NT2/D1 (cell line): ENCODE measurements around the gene OR6B2.
"Not testable (repeated sequence)": the region's sequence is repeated elsewhere in the genome, so short reads cannot be mapped to it uniquely, and the experiment has no call there.

Experiments used
- DNase-seq: peaks from one replicate; pipeline ENCODE4 v3.0.0-alpha.2; 2011; ENCODE audit warnings: low read depth, low spot score
- H3K27me3 ChIP-seq: 2 replicates; pipeline ENCODE4 v1.6.0; 2011; ENCODE audit warnings: mild to moderate bottlenecking; ENCODE audit not compliant: insufficient read length, insufficient read depth
- H3K36me3 ChIP-seq: 2 replicates; pipeline ENCODE4 v1.6.1; 2011; ENCODE audit warnings: mild to moderate bottlenecking, low read length, mixed read lengths; ENCODE audit not compliant: insufficient read depth, insufficient read length
- H3K4me1 ChIP-seq: 2 replicates; pipeline ENCODE4 v1.5.1; 2011; ENCODE audit not compliant: insufficient read depth, insufficient read length
- H3K4me3 ChIP-seq: 2 replicates; pipeline ENCODE4 v1.5.1; 2011; ENCODE audit warnings: low read depth; ENCODE audit not compliant: insufficient read length
- H3K9ac ChIP-seq: 2 replicates; pipeline ENCODE4 v1.6.0; 2011; ENCODE audit warnings: low read depth; ENCODE audit not compliant: insufficient read length
- H3K9me3 ChIP-seq: 2 replicates; pipeline ENCODE4 v1.5.1; 2011; ENCODE audit warnings: mild to moderate bottlenecking, low read length; ENCODE audit not compliant: insufficient read depth
- SUZ12 ChIP-seq: IDR thresholded peaks from 2 replicates; pipeline ENCODE4 v1.6.1; 2011; ENCODE audit not compliant: insufficient read length, insufficient read depth; ENCODE audit errors: extremely low read depth
- YY1 ChIP-seq: IDR thresholded peaks from 2 replicates; pipeline ENCODE4 v1.6.1; 2011; ENCODE audit not compliant: insufficient read length, insufficient read depth
- ZNF274 ChIP-seq: IDR thresholded peaks from 2 replicates; pipeline ENCODE4 v1.6.1; 2011; ENCODE audit warnings: mild to moderate bottlenecking, low read depth, low read length

OR6B2 gene

DNA sequence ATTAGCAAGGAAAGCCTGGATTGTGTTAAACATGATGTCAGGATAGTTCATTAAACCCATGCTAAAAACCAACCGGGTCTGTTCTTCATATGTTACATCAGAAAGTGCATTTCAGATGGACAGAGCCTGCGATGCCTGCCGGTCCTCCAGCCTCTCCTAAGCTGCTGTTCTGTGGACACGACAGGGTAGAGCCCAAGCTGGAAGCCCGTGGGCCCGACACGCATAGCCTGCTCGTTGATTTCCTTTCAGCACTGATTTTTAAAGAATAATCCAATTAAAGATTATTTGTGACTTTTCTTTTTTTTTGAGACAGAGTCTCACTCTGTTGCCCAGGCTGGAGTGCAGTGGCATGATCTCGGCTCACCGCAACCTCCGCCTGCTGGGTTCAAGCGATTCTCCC, 22.3 kb upstream of the OR6B2 start:
- no peaks in the 10 kb centered on the region for H3K27me3 ChIP-seq
- no peak overlapping the region for H3K9ac ChIP-seq
- no peak overlapping the region for H3K4me3 ChIP-seq
- TF ChIP-seq YY1 = no peak
- no peak for TF ChIP-seq ZNF274
- no peak for DNase-seq
- no peaks in the 10 kb centered on the region for H3K4me1 ChIP-seq
- no peaks in the 10 kb centered on the region for H3K36me3 ChIP-seq
- H3K9me3 ChIP-seq = no peaks in the 10 kb centered on the region

GRCh38 chr2:240051697-240052096, 21.5 kb upstream of the OR6B2 start:
- no peak overlapping the region for H3K4me3 ChIP-seq
- no peaks in the 10 kb centered on the region for H3K4me1 ChIP-seq
- DNase-seq = no peak
- no peaks in the 10 kb centered on the region for H3K36me3 ChIP-seq
- no peaks in the 10 kb centered on the region for H3K9me3 ChIP-seq
- TF ChIP-seq YY1 = no peak
- H3K27me3 ChIP-seq = no peaks in the 10 kb centered on the region
- no peak overlapping the region for H3K9ac ChIP-seq

DNA sequence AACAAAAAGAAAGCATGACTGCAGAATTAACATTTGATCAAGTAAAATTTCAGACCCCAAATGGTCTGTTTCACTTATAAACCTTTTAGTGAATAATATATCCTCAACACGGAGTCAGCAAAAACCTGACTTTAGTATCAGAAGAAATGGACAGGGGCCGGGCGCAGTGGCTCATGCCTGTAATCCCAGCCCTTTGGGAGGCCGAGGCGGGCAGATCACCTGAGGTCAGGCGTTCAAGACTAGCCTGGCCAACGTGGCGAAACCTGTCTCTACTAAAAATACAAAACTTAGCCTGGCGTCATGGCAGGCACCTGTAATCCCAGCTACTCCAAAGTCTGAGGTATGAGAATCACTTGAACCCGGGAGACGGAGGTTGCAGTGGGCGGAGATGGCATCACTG, 20.0 kb upstream of the OR6B2 start:
- DNase-seq = no peak
- H3K27me3 ChIP-seq = no peaks in the 10 kb centered on the region
- TF ChIP-seq YY1 = no peak
- TF ChIP-seq ZNF274 = no peak
- no peak for TF ChIP-seq SUZ12

GRCh38 chr2:240048237-240048636, 18.0 kb upstream of the OR6B2 start:
- DNase-seq = no peak
- Histone ChIP-seq H3K27me3 (peaks cover 2% of the 10 kb centered on the region), H3K4me1 (no peaks in the 10 kb centered on the region), H3K9me3 (no peaks in the 10 kb centered on the region), H3K4me3 (no peak overlapping the region), H3K36me3 (no peaks in the 10 kb centered on the region), H3K9ac (no peak overlapping the region)
- TF ChIP-seq YY1 = no peak

More for the DNA sequence above, 20.0 kb upstream of the OR6B2 start:
- no peaks in the 10 kb centered on the region for H3K9me3 ChIP-seq
- no peak overlapping the region for H3K9ac ChIP-seq
- H3K4me1 ChIP-seq = no peaks in the 10 kb centered on the region
- no peaks in the 10 kb centered on the region for H3K36me3 ChIP-seq
- no peak overlapping the region for H3K4me3 ChIP-seq

DNA sequence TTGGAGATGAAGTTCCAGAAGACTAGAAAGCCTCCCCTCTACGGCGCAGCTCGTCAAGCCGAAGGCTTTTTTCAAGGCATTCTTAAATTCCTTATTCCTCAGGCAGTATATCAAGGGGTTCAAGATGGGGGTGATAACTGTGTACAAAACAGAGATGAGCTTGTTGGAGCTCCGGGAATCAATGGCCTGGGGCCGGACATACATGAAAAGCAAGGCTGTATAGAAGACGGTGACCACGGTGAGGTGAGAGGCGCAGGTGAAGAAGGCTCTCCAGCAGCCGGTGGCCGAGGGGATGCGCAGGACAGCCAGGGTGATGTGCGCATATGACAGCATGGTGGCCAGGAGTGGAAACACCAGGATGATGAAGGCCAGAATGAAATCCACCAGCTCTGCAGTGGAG, 14.9 kb upstream of the OR6B2 start:
- H3K36me3 ChIP-seq = no peaks in the 10 kb centered on the region
- no peak overlapping the region for H3K9ac ChIP-seq
- no peaks in the 10 kb centered on the region; the same call in 1 of the 2 replicates for H3K9me3 ChIP-seq
- TF ChIP-seq SUZ12 (no peak), ZNF274 (no peak), YY1 (no peak)
- no peaks in the 10 kb centered on the region for H3K4me1 ChIP-seq
- no peak overlapping the region for H3K4me3 ChIP-seq
- H3K27me3 ChIP-seq = peaks cover 2% of the 10 kb centered on the region
- no peak for DNase-seq

- H3K9me3 ChIP-seq, H3K4me1 ChIP-seq, DNase-seq, H3K36me3 ChIP-seq, H3K9ac ChIP-seq, H3K4me3 ChIP-seq, H3K27me3 ChIP-seq: not testable (repeated sequence)
Measured at GRCh38 chr2:240044096-240044495, 13.9 kb upstream of the OR6B2 start.

- no peak for DNase-seq
- H3K9me3 ChIP-seq = no peaks in the 10 kb centered on the region; the same call in 1 of the 2 replicates
- peaks cover 2% of the 10 kb centered on the region for H3K27me3 ChIP-seq
- TF ChIP-seq YY1 (no peak), SUZ12 (no peak), ZNF274 (no peak)
- H3K36me3 ChIP-seq = no peaks in the 10 kb centered on the region
- no peak overlapping the region for H3K9ac ChIP-seq
- H3K4me3 ChIP-seq = no peak overlapping the region
- H3K4me1 ChIP-seq = no peaks in the 10 kb centered on the region
Measured at GRCh38 chr2:240043279-240043989, 13.2 kb upstream of the OR6B2 start.

- Histone ChIP-seq H3K9ac (no peak overlapping the region), H3K36me3 (no peaks in the 10 kb centered on the region), H3K4me1 (no peaks in the 10 kb centered on the region), H3K27me3 (peaks cover 2% of the 10 kb centered on the region), H3K4me3 (no peak overlapping the region), H3K9me3 (no peaks in the 10 kb centered on the region; the same call in 1 of the 2 replicates)
- DNase-seq = no peak
- TF ChIP-seq ZNF274 (no peak), YY1 (no peak), SUZ12 (no peak)
Measured at GRCh38 chr2:240042740-240043139, 12.5 kb upstream of the OR6B2 start.
